GM10847 (cell line): Measurements from ENCODE around the gene PRSS38.

Source experiments
- POLR2A ChIP-seq: IDR thresholded peaks from 2 replicates; pipeline ENCODE4 v1.6.1; 2011; ENCODE audit not compliant: insufficient read length; ENCODE audit errors: extremely low read depth

PRSS38 gene

GRCh38 chr1:227815468-227816409 lies at the start of gene PRSS38:
TSS of gene PRSS38 (plus strand) at chr1:227815675. CDS start at chr1:227815717, 42 bp downstream.
- no peak for TF ChIP-seq POLR2A

GRCh38 chr1:227766015-227766634 lies 49.4 kb upstream of the PRSS38 start:
- no peak for TF ChIP-seq POLR2A

- no peak for TF ChIP-seq POLR2A
Observed at GRCh38 chr1:227766653-227767277, 48.7 kb upstream of the PRSS38 start.

DNA sequence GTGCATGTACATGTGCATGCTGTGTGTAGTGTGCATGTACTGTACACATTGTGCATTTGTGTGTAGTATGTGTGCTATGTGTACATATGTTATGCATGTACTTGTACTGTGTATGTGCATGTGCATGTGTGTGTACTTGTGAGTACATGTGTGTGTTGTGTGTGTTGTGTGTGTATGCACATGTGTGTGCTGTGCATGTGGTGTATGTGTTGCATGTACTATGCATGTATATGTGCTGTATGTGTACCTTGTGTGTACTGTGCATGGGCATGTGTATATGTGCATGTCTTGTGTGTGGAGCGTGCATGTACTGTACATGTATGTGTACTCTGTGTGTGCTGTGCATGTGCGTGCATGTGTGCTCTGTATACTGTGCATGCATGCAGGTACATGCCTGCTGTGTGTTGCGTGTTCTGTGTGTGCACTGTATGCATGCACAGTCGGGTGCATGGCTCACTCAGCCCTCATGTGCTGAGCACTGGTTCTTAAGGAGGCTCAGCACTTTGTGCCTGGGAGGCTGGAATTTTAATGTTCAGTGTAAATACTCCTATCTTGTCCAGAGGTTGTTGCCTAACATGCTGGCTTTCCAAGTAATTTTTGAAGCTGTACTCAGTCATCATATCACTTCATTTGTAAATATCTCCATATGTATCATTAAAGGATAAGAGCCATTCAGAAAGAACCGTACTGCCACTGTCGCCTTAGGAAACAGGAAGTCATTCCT lies 47.9 kb upstream of the PRSS38 start:
- no peak for TF ChIP-seq POLR2A

- no peak for TF ChIP-seq POLR2A
Observed at GRCh38 chr1:227768125-227768439, 47.4 kb upstream of the PRSS38 start.

GRCh38 chr1:227768640-227769039 lies 46.8 kb upstream of the PRSS38 start:
- TF ChIP-seq POLR2A, result no peak

- no peak for TF ChIP-seq POLR2A
Observed at GRCh38 chr1:227769047-227769935, 46.2 kb upstream of the PRSS38 start.

GRCh38 chr1:227769936-227770494 lies 45.5 kb upstream of the PRSS38 start:
- no peak for TF ChIP-seq POLR2A

GRCh38 chr1:227770812-227771211 lies 44.7 kb upstream of the PRSS38 start:
- no peak for TF ChIP-seq POLR2A

DNA sequence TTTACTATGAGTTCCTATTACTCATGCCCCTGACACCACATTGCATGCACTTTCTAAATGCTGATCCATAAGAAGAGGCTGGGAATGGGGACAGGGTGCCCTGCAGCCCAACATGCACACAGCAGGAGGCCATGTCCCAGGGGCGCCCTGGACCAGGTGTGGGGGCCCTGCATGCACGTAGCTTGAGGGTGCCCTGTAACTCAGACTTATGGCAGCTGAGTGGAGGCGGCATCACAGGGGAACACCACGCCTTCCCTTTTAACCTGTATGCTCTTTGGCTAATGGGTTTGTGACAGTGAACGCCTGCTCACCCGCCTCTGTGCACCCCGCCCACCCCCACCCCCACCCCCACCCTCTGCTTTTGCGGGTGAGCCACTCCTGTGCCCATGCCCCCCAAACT lies 44.1 kb upstream of the PRSS38 start:
- TF ChIP-seq POLR2A, result no peak

- no peak for TF ChIP-seq POLR2A
Observed at GRCh38 chr1:227771771-227772170, 43.7 kb upstream of the PRSS38 start.

- no peak for TF ChIP-seq POLR2A
Observed at GRCh38 chr1:227773558-227773957, 41.9 kb upstream of the PRSS38 start.

- TF ChIP-seq POLR2A, result no peak
Observed at GRCh38 chr1:227774051-227774731, 41.3 kb upstream of the PRSS38 start.

DNA sequence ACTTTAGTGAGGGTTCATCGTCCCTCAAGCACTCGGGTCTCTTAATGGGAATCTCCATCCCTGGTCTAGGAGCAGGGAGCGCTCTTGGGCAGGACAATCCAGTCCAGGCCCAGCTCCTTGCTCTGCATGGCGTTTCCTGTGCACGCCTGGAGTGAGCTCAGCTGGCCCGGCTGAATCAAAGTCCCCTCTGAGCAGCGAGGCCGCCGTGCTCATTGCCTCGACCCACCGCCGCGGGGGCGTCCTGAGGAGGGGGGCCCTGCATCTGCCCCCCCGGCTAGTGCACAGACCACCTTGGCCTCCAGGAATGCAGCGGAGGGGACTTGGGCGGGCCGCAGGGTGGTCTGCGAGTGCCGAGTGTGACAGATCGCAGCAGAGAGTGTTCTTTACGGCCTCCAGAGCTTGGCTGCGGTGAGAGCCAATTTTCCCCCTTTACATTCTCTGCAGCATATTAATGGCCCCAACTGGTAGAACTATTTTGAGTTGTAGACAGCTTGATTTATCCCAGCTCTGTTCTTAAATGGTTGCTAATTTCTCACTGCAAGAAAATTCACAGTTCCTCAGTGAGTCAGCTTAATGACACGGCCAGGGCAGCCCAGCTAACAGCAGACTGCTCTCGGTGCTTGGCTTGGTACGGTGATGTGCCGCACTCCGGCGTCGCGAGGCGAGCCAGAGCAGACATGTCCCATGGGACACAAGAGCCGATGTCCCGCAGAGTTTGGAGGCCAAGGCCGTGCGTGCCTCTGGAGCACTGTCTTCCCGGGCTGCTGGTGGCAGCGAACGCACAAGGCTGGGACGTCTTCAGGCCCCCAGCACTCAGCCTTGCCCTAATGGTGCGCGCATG lies 40.4 kb upstream of the PRSS38 start:
- no peak for TF ChIP-seq POLR2A
